ENCODE measurements around the gene LKAAEAR1.

DNA sequence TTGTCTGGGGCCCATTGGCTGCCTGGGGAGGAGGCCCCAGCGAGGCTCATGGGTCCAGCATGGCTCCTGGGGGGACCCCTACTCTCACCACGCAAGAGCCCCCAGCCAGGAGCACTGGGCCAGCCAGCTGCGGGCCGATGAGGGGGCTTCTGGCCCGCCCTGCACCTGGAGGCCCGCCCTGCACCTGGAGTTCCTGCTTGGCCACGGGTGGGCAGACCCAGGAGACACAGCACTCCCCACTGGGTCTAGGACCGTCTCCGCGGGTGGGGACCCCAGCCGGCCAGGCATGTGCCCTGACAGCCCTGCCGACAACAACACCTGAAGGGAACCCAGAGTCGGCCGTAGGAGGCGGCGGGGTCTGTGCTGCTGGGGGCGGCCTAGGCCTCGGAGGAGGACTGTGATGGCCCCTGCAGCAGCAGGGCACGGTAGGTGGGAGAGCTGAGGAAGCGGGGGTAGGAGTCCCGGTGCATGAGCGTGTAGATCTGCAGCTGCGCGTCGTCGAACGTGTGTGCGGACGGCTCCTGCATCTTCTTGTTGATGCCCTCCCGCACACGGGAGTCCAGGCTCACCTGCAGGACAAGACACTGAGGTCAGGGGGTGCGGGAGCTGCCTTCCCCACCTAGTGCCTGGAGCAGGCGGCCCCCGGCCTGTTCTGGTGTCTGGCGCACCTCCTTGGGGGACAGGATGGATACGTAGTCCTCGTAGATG, 10.6 kb downstream of the LKAAEAR1 start:
- TF ChIP-seq, protein P1, sequence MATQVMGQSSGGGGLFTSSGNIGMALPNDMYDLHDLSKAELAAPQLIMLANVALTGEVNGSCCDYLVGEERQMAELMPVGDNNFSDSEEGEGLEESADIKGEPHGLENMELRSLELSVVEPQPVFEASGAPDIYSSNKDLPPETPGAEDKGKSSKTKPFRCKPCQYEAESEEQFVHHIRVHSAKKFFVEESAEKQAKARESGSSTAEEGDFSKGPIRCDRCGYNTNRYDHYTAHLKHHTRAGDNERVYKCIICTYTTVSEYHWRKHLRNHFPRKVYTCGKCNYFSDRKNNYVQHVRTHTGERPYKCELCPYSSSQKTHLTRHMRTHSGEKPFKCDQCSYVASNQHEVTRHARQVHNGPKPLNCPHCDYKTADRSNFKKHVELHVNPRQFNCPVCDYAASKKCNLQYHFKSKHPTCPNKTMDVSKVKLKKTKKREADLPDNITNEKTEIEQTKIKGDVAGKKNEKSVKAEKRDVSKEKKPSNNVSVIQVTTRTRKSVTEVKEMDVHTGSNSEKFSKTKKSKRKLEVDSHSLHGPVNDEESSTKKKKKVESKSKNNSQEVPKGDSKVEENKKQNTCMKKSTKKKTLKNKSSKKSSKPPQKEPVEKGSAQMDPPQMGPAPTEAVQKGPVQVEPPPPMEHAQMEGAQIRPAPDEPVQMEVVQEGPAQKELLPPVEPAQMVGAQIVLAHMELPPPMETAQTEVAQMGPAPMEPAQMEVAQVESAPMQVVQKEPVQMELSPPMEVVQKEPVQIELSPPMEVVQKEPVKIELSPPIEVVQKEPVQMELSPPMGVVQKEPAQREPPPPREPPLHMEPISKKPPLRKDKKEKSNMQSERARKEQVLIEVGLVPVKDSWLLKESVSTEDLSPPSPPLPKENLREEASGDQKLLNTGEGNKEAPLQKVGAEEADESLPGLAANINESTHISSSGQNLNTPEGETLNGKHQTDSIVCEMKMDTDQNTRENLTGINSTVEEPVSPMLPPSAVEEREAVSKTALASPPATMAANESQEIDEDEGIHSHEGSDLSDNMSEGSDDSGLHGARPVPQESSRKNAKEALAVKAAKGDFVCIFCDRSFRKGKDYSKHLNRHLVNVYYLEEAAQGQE (IDR thresholded peaks at IDR 0.05; ENCODE audit: low read depth): no peak
- TF ChIP-seq, protein P2, sequence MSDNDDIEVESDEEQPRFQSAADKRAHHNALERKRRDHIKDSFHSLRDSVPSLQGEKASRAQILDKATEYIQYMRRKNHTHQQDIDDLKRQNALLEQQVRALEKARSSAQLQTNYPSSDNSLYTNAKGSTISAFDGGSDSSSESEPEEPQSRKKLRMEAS (IDR thresholded peaks at IDR 0.05): no peak
- TF ChIP-seq ZBTB7A (IDR thresholded peaks at IDR 0.05; ENCODE audit: low read depth) (no peak), CREB1 (IDR thresholded peaks at IDR 0.05; ENCODE audit: low read depth) (no peak), RAD21 (IDR thresholded peaks at IDR 0.05; ENCODE audit: low read depth) (no peak)
- TF ChIP-seq, protein P3, sequence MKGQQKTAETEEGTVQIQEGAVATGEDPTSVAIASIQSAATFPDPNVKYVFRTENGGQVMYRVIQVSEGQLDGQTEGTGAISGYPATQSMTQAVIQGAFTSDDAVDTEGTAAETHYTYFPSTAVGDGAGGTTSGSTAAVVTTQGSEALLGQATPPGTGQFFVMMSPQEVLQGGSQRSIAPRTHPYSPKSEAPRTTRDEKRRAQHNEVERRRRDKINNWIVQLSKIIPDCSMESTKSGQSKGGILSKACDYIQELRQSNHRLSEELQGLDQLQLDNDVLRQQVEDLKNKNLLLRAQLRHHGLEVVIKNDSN (IDR thresholded peaks at IDR 0.05): no peak
